ENCODE results near the gene STARD4.

GRCh38 chr5:111453747-111454146 lies 58.6 kb downstream of the STARD4 start:
- no peak for TF ChIP-seq EP300 (IDR thresholded peaks at IDR 0.05)
- TF ChIP-seq, protein P1, sequence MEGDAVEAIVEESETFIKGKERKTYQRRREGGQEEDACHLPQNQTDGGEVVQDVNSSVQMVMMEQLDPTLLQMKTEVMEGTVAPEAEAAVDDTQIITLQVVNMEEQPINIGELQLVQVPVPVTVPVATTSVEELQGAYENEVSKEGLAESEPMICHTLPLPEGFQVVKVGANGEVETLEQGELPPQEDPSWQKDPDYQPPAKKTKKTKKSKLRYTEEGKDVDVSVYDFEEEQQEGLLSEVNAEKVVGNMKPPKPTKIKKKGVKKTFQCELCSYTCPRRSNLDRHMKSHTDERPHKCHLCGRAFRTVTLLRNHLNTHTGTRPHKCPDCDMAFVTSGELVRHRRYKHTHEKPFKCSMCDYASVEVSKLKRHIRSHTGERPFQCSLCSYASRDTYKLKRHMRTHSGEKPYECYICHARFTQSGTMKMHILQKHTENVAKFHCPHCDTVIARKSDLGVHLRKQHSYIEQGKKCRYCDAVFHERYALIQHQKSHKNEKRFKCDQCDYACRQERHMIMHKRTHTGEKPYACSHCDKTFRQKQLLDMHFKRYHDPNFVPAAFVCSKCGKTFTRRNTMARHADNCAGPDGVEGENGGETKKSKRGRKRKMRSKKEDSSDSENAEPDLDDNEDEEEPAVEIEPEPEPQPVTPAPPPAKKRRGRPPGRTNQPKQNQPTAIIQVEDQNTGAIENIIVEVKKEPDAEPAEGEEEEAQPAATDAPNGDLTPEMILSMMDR (IDR thresholded peaks at IDR 0.05): no peak
